Measurements from ENCODE around the gene RNASE8.

The RNASE8 gene

DNA sequence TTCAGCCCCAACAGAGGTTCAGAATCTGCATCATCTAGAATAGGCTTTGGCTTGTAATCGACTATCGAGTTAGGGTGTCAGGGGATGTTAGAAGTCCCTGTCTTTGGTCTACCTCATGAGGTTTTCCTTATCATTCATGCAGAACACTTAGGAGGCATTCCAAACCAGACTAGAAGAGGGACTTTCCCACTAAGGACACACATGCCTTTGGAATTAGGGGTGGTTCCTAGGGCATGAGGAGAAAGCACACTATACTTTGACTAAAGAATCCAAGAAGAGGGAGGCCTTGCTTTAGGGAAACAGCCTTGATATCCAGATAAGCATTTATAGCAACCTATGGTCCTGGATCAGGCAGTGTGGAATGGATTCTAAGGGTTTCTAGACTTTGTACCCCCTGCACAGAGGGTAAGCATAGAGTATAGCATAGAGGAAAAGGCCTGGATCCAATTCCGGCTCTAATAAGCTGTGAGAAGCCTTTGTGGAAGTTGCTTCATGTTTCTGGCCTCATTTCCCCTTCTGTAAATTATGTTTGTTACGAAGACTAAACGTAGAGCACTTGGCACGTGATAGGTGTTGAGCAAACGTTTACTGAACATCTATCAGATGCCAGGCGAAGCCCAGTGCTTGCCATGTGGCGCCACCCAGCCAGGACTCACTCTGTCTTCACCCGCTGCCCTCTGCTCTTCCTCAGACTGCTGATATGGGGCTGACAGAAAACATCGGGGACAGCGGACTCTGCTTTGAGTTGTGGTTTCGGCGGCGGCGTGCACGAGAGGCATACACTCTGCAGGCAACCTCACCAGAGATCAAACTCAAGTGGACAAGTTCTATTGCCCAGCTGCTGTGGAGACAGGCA lies 27.6 kb downstream of the RNASE8 start:
- H3K4me3 Mint-ChIP-seq = no peak overlapping the region
- DNase-seq = no peak
- H3K36me3 Mint-ChIP-seq (ENCODE audit: low read depth) = no peaks in the 10 kb centered on the region
- H3K27me3 Mint-ChIP-seq = no peaks in the 10 kb centered on the region
- H3K4me1 Mint-ChIP-seq (ENCODE audit: low read depth) = peaks cover 19% of the 10 kb centered on the region
- H3K27ac Mint-ChIP-seq = no peak overlapping the region
- H3K9me3 Mint-ChIP-seq = no peaks in the 10 kb centered on the region

DNA sequence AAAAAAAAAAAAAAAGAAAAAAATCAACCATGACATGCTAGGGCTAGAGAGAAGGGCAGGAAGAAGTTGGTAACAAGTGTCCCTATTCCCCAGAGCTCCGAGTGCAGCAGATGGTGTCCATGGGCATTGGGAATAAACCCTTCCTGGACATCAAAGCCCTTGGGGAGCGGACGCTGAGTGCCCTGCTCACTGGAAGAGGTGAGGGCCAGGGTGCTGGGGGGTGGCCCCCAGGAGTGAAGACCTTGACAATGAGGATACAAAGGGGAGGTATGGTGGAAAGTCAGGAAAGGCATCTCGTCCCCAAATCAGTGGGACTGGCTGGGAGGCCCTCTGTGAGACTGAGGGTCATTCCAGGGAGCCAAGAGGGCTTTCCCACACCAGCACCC lies 29.3 kb downstream of the RNASE8 start:
- peak overlapping the region; percentile 5 for H3K27ac Mint-ChIP-seq
- no peak overlapping the region for H3K4me3 Mint-ChIP-seq
- peaks cover 19% of the 10 kb centered on the region for H3K4me1 Mint-ChIP-seq (ENCODE audit: low read depth)
- H3K36me3 Mint-ChIP-seq (ENCODE audit: low read depth) = peaks cover 5% of the 10 kb centered on the region
- H3K27me3 Mint-ChIP-seq = no peaks in the 10 kb centered on the region
- H3K9me3 Mint-ChIP-seq = no peaks in the 10 kb centered on the region
- no peak for DNase-seq

DNA sequence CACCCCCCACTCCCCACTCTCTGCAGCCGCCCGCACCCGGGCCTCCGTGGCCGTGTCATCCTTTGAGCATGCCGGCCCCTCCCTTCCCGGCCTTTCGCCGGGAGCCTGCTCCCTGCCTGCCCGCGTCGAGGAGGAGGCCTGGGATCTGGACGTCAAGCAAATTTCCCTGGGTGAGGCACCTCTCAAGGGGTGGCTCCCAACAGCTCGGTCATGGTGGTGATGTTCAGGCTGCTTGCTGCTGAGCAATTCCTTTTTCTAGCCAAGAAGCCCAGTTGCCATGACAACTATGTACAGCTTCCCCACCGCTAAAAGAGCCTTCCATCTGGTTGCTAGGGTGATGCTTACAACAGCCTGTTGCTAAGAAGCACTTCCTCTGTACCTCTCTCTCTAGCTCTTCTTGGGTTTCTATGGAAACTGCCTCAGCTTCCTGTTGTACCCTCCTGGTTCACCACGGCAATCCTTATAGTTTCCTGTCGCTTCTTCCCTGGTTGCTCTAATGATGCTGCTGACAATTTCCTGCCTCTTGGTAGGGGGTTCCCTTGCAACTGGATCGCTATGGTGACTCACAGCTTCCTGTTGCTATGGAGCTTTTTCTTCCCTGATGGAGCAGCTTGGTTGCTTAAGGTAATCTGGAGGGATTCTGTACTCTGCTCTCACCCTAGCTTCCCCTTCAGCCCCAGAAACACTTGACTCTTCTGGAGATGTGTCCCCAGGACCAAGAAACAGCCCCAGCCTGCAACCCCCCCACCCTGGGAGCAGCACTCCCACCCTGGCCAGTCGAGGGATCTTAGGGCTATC lies 29.9 kb downstream of the RNASE8 start:
- H3K4me3 Mint-ChIP-seq = no peak overlapping the region
- DNase-seq = no peak
- peaks cover 5% of the 10 kb centered on the region for H3K36me3 Mint-ChIP-seq (ENCODE audit: low read depth)
- H3K9me3 Mint-ChIP-seq = no peaks in the 10 kb centered on the region
- H3K27me3 Mint-ChIP-seq = no peaks in the 10 kb centered on the region
- H3K4me1 Mint-ChIP-seq (ENCODE audit: low read depth) = peaks cover 20% of the 10 kb centered on the region
- H3K27ac Mint-ChIP-seq = peak overlapping the region; percentile 69

DNA sequence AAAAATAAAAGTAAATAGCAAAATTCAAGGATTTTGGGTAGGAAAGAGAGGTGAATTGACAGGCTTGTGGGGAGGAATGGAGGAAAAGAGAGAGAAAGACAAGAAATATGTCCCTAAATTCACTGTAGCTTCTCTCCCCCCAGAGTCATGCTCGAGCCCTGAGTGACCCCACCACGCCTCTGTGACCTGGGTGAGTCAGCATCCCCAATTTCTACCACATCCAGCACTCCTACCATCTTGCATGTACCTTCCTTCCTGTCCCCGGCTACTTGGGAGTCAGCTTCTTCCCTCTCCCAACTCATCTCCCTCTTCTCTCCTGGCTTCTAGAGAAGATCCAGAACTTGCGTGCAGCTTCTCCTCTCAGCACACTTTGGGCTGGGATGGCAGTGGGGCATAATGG lies 31.1 kb downstream of the RNASE8 start:
- H3K27ac Mint-ChIP-seq = peak overlapping the region; percentile 1
- H3K36me3 Mint-ChIP-seq (ENCODE audit: low read depth) = peaks cover 5% of the 10 kb centered on the region
- no peaks in the 10 kb centered on the region for H3K9me3 Mint-ChIP-seq
- no peak overlapping the region for H3K4me3 Mint-ChIP-seq
- H3K27me3 Mint-ChIP-seq = no peaks in the 10 kb centered on the region
- DNase-seq = no peak
- H3K4me1 Mint-ChIP-seq (ENCODE audit: low read depth) = peaks cover 24% of the 10 kb centered on the region

DNA sequence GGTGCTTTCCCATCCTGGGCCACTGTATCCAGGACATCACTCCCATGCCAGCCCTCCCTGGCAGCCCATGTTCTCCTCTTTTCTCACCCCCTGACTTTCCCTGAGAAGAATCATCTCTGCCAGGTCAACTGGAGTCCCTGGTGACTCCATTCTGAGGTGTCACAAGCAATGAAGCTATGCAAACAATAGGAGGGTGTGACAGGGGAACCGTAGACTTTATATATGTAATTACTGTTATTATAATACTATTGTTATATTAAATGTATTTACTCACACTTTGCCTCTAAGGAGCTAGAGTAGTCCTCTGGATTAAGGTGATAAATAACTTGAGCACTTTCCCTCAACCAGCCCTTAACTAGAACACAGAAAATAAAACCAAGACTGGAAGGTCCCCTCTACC lies 31.6 kb downstream of the RNASE8 start:
- Mint-ChIP-seq H3K4me3 (no peak overlapping the region), H3K36me3 (ENCODE audit: low read depth) (peaks cover 5% of the 10 kb centered on the region), H3K27ac (peak overlapping the region; percentile 1), H3K4me1 (ENCODE audit: low read depth) (peaks cover 24% of the 10 kb centered on the region), H3K9me3 (no peaks in the 10 kb centered on the region), H3K27me3 (no peaks in the 10 kb centered on the region)
- DNase-seq = no peak

DNA sequence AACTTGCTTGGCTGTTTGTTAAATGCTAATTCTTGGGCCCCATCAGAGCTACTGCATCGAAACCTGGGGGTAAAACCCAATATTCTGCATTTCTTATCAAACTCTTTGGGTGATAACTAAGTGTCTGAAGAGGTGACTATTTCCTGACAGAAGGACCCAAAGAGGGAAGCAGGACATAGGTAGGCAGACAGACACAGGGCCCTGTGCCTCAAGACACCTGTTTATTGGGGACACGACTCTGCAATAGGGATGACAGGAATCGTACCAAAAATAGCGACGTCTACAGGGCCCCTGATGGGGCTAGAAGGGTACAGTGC lies 32.2 kb downstream of the RNASE8 start:
- H3K27ac Mint-ChIP-seq = no peak overlapping the region
- H3K4me1 Mint-ChIP-seq (ENCODE audit: low read depth) = peaks cover 24% of the 10 kb centered on the region
- DNase-seq = no peak
- no peaks in the 10 kb centered on the region for H3K9me3 Mint-ChIP-seq
- peaks cover 5% of the 10 kb centered on the region for H3K36me3 Mint-ChIP-seq (ENCODE audit: low read depth)
- no peaks in the 10 kb centered on the region for H3K27me3 Mint-ChIP-seq
- no peak overlapping the region for H3K4me3 Mint-ChIP-seq

DNA sequence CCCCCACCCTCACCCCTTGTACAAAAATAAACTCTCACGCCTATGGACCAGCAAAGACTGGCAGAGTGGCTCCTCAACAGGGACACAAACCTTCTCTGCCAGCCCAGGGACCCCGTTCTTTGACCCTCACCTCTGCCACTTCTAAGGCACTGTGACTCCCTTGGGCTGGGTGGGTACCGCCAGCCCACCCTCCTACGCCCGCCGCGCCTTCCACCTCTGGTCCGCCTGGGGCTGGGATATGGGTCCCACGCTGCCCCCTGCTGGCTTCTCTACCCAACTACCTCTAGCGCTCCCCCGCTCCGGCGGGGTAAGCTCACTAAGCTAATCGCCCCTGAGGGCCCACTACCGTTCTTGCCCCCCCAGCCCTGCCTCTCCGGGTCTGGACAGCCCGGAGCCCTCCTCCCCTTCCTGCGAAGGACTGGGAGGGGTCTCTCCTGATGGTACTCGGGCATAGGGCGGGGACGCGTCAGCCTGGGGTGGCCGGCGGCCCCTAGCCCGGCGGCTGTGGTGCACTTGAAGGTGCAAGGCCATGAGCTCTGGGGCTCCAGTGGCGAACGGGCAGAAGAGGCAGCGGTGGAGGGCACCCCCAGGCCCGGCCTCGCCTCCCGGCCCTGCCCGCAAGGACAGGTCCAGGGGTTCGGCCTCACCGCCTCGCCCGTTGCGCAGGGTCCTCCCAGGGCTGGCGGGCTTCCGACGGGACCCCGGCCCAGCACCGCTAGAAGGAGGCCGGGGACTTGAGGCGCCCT lies 32.7 kb downstream of the RNASE8 start:
- Mint-ChIP-seq H3K4me1 (ENCODE audit: low read depth) (peaks cover 24% of the 10 kb centered on the region), H3K36me3 (ENCODE audit: low read depth) (peaks cover 5% of the 10 kb centered on the region), H3K4me3 (no peak overlapping the region), H3K9me3 (no peaks in the 10 kb centered on the region), H3K27ac (no peak overlapping the region), H3K27me3 (no peaks in the 10 kb centered on the region)
- DNase-seq = peak; percentile 58

DNA sequence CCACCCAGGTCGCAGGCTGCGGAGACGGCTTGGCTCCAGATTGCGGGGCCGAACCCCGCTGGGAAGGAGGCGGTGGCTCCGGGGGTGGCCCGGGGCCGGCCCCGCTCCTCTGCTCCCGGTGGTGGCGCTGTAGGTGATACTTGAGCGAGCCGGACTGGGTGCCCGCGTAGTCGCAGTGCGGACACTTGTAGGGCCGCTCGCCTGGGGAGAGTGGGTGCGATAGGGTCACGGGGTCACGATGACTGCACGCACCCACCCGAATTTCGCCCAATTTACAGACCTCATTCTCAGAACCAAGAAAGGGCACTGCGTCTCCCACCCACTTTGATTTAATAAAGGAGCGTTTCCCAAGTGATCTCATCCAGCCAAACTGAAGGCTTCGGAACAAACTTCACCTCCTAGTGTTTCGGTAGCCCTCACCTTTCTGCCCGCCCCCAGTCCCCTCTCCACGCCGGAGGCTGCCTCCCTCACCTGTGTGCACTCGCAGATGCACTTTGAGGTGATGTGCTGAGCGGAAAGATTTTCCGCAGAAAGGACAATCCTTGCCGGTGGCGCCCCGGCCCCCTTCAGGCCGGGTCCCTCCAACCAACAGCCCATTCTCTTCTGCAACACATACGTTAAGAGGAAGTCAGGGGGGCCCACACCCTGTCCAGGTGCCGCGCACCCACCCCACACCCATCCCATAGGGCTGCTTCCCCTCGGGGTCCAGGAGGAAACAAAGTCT lies 33.5 kb downstream of the RNASE8 start:
- Mint-ChIP-seq H3K4me3 (no peak overlapping the region), H3K4me1 (ENCODE audit: low read depth) (peaks cover 25% of the 10 kb centered on the region), H3K27me3 (no peaks in the 10 kb centered on the region), H3K27ac (no peak overlapping the region), H3K9me3 (no peaks in the 10 kb centered on the region), H3K36me3 (ENCODE audit: low read depth) (peaks cover 5% of the 10 kb centered on the region)
- DNase-seq = no peak

DNA sequence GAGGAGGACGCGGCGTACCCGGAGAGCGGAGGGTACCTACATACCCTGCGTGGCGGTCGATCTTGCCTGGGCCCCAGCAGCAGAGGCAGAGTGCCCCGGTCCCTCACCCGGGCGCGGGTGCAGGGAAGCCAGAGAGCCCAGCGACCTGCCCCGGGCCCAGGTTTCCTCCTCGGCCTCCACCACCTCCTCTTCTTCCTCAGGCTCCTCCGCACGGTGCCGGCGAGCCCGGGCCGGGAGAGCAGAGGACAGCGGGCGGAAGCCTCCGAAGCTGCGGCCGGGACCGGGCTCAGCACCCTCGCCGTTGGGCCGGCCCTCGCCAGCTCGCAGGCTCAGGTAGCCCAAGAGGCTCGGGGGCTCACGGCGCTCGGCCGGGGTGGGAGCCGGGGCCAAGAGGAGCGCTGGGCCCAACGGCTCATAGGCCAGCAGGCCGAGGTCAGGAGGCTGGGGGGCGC lies 34.2 kb downstream of the RNASE8 start:
- no peak overlapping the region for H3K4me3 Mint-ChIP-seq
- H3K9me3 Mint-ChIP-seq = no peaks in the 10 kb centered on the region
- H3K36me3 Mint-ChIP-seq (ENCODE audit: low read depth) = peaks cover 5% of the 10 kb centered on the region
- H3K27ac Mint-ChIP-seq = no peak overlapping the region
- H3K27me3 Mint-ChIP-seq = no peaks in the 10 kb centered on the region
- no peak for DNase-seq
- peaks cover 20% of the 10 kb centered on the region for H3K4me1 Mint-ChIP-seq (ENCODE audit: low read depth)

DNA sequence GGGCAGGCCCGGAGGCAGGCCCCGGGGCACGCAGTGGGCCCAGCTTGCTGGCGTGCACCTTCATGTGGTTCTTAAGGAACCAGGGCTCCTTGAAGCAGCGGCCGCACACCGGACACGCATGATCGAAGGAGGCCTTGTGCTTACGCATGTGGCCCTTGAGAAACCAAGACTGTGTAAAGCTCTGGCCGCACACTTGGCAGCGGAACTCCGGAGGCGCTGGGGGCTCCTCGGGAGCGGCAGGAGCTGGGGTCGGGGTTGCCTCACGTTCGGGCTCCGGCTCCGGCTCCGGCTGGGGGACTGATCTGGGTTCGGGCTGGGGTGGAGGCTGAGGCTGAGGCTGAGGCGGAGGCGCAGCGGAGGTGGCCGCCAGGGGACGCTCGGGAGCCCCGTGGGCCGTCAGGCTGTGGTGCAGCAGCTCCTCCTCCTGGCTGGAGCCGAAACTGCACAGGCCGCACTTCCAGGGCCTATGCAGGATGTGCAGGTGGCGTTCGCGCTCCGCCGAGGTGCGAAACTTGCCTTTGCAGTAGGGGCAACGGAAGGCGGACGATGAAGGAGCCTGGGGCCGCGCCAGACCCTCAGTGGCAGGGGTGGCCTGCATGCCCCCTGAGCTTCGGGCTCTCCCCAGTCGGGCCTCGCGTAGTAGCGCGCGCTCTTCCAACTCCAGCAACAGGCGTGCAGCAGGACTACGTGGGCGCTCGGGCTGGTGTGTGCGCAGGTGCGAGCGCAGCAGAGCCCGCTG lies 34.8 kb downstream of the RNASE8 start:
- Mint-ChIP-seq H3K4me3 (no peak overlapping the region), H3K27ac (no peak overlapping the region), H3K9me3 (no peaks in the 10 kb centered on the region)

DNA sequence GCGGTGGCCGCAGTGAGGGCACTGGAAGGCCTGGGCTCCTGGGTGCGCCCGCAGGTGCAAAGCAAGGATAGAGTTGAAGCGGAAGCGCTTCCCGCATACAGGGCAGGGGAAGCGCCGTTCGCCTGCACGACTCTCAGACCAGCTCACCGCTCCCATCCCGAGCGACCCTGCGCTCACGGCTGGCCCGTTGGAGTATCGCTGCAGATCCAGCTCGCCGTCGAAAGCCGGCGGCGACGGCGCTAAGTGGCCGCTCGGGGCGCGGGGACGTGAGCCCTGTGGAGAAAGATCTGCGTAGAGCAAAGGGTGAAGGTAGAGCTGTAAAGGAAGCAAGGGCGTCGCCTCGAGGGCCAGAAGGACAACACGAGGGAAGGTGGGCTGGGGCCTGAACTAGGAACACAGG lies 35.4 kb downstream of the RNASE8 start:
- DNase-seq = no peak
- H3K4me3 Mint-ChIP-seq = no peak overlapping the region
- H3K27ac Mint-ChIP-seq = no peak overlapping the region
- H3K27me3 Mint-ChIP-seq = no peaks in the 10 kb centered on the region
- peaks cover 13% of the 10 kb centered on the region for H3K4me1 Mint-ChIP-seq (ENCODE audit: low read depth)
- no peaks in the 10 kb centered on the region for H3K9me3 Mint-ChIP-seq
- peaks cover 5% of the 10 kb centered on the region for H3K36me3 Mint-ChIP-seq (ENCODE audit: low read depth)

More for the DNA sequence above, 34.8 kb downstream of the RNASE8 start:
- H3K4me1 Mint-ChIP-seq (ENCODE audit: low read depth) = peaks cover 18% of the 10 kb centered on the region
- peak; percentile 97 for DNase-seq
- H3K36me3 Mint-ChIP-seq (ENCODE audit: low read depth) = peaks cover 5% of the 10 kb centered on the region
- H3K27me3 Mint-ChIP-seq = no peaks in the 10 kb centered on the region

DNA sequence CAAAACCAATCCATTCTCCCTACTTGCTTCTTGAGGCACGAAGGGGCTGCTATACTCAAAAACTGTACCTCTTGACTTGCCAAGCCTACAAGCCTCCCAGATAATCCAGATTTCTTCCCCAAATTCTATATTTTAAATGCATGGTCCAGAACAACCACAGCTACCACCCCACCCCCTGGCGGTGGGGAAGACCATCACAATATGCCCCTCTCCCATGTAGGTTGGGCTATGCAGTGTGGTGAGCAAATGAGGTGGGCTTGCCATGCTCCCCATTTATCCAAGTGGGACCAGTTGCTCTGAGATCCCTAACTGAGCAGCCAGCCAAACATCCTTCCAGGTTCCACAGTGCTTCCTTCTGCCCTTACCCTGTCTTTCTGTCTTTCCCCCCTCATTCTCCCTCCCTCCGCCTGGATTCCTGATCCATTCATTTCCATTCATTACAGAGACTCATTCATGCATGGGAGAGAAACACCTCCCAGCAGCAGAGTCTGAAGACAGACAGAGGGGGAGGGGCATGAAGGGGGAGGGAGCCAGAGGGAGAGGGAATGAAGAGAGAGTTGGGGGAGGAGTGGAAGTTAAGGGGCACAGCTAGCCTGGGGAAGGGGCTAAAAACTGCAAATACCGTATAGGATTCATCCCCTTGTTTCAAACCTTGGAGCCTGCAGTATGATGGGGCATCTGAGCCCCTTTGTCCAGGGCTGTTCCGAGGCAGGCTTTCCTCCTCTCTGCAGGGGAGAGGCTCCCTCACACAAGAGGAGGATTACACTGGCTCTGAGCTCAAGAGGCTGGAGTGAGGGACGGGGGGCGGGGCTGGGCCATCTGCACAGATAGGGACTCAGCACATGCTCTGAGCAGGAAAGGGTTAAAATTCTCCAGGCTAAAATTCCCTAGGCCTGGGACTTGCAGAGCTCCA lies 36.4 kb downstream of the RNASE8 start:
- no peak for DNase-seq
- Mint-ChIP-seq H3K4me1 (ENCODE audit: low read depth) (peaks cover 14% of the 10 kb centered on the region), H3K27ac (no peak overlapping the region), H3K9me3 (no peaks in the 10 kb centered on the region), H3K36me3 (ENCODE audit: low read depth) (peaks cover 5% of the 10 kb centered on the region), H3K27me3 (no peaks in the 10 kb centered on the region), H3K4me3 (no peak overlapping the region)

All from activated T-cell treated with anti-CD3 and anti-CD28 coated beads, Interleukin-2, amount 50 U/mL, for 24 hours (primary cell).